ENCODE measurements around the gene PKDREJ. TPM values are rescaled to one million over a fixed set of nuclear protein-coding genes. Genes with fewer than 3 reads are reported as not detected.

PKDREJ gene
- total RNA-seq, 4 donors from 2014 or later: 0.27 TPM; not detected in 3

GRCh38 chr22:46224898-46225290 is 38.2 kb downstream of the PKDREJ start:
- Histone ChIP-seq H3K27me3 (no peaks in the 10 kb centered on the region), H3K27ac (no peak overlapping the region), H3K36me3 (peaks cover 0 to 28% (median 8%) of the 10 kb centered on the region in 4 donors), H3K9me3 (no peaks in the 10 kb centered on the region), H3K4me3 (no peak overlapping the region), H3K4me1 (no peaks in the 10 kb centered on the region)
- 85% methylated on average over 10 of the region's 10 CpGs; no CpG with 5 or more reads in 1 of the 2 donors for WGBS, 2 donors (ENCODE audit: low coverage in 1 of 2)
- intact Hi-C loops (cut with DNase I; ENCODE audit: low total_unique reads): no loop called here
- TF ChIP-seq POLR2A (IDR thresholded peaks at IDR 0.05) (no peak), POLR2AphosphoS5 (IDR thresholded peaks at IDR 0.05) (no peak), EP300 (IDR thresholded peaks at IDR 0.05; ENCODE audit: low read depth) (no peak), CTCF (IDR thresholded peaks at IDR 0.05) (no peak)
- in situ Hi-C loops (cut with MboI; ENCODE audit: low pct_ligation_motif_present in 1 of 4, low pct_unique_long_range_greater_than_20kb in 1 of 4, low sequenced_read_pairs in 3 of 4): no loop called here
- no peak for DNase-seq

- Histone ChIP-seq H3K27me3 (no peaks in the 10 kb centered on the region), H3K27ac (no peak overlapping the region), H3K4me3 (no peak overlapping the region), H3K4me1 (no peaks in the 10 kb centered on the region), H3K36me3 (peaks cover 0 to 32% (median 11%) of the 10 kb centered on the region in 4 donors), H3K9me3 (no peaks in the 10 kb centered on the region)
- no peak for TF ChIP-seq EP300 (IDR thresholded peaks at IDR 0.05; ENCODE audit: low read depth)
- TF ChIP-seq CTCF (IDR thresholded peaks at IDR 0.05): no peak
- TF ChIP-seq POLR2A (IDR thresholded peaks at IDR 0.05): no peak
- no peak for TF ChIP-seq POLR2AphosphoS5 (IDR thresholded peaks at IDR 0.05)
- intact Hi-C loops (cut with DNase I; ENCODE audit: low total_unique reads): no loop called here
- DNase-seq: no peak
- in situ Hi-C loops (cut with MboI; ENCODE audit: low pct_ligation_motif_present in 1 of 4, low pct_unique_long_range_greater_than_20kb in 1 of 4, low sequenced_read_pairs in 3 of 4): no loop called here
- 91% methylated on average over 23 of the region's 23 CpGs; no CpG with 5 or more reads in 1 of the 2 donors for WGBS, 2 donors (ENCODE audit: low coverage in 1 of 2)
Measured at GRCh38 chr22:46224044-46224897, 38.9 kb downstream of the PKDREJ start.

GRCh38 chr22:46220921-46221320 is 42.2 kb downstream of the PKDREJ start:
- Histone ChIP-seq H3K27me3 (no peaks in the 10 kb centered on the region), H3K27ac (no peak overlapping the region), H3K36me3 (peaks cover 0 to 55% (median 21%) of the 10 kb centered on the region in 4 donors), H3K4me3 (no peak overlapping the region), H3K9me3 (no peaks in the 10 kb centered on the region), H3K4me1 (no peaks in the 10 kb centered on the region)
- intact Hi-C loops (cut with DNase I; ENCODE audit: low total_unique reads): no loop called here
- no peak for TF ChIP-seq POLR2AphosphoS5 (IDR thresholded peaks at IDR 0.05)
- no peak for TF ChIP-seq POLR2A (IDR thresholded peaks at IDR 0.05)
- no peak for TF ChIP-seq CTCF (IDR thresholded peaks at IDR 0.05)
- no peak for TF ChIP-seq EP300 (IDR thresholded peaks at IDR 0.05; ENCODE audit: low read depth)
- WGBS, 2 donors (ENCODE audit: low coverage in 1 of 2): 84 to 87% methylated on average over 4 to 5 of the region's 5 CpGs
- no peak for DNase-seq
- in situ Hi-C loops (cut with MboI; ENCODE audit: low pct_ligation_motif_present in 1 of 4, low pct_unique_long_range_greater_than_20kb in 1 of 4, low sequenced_read_pairs in 3 of 4): no loop called here

GRCh38 chr22:46219636-46220035 is 43.5 kb downstream of the PKDREJ start:
- no peak for TF ChIP-seq POLR2A (IDR thresholded peaks at IDR 0.05)
- TF ChIP-seq EP300 (IDR thresholded peaks at IDR 0.05; ENCODE audit: low read depth): no peak
- TF ChIP-seq CTCF (IDR thresholded peaks at IDR 0.05): no peak
- TF ChIP-seq POLR2AphosphoS5 (IDR thresholded peaks at IDR 0.05): no peak
- no peak overlapping the region for H3K27ac ChIP-seq
- H3K36me3 ChIP-seq: peaks cover 0 to 65% (median 24%) of the 10 kb centered on the region in 4 donors

More at GRCh38 chr22:46219636-46220035, 43.5 kb downstream of the PKDREJ start:
- DNase-seq: no peak
- H3K9me3 ChIP-seq: no peaks in the 10 kb centered on the region
- intact Hi-C loops (cut with DNase I; ENCODE audit: low total_unique reads): loop anchor here (10.0 kb wide), 1 partner anchor 55 kb away; no protein-coding TSS in a partner anchor
- WGBS, 2 donors (ENCODE audit: low coverage in 1 of 2): 71 to 74% methylated on average over 3 to 10 of the region's 10 CpGs
- H3K4me3 ChIP-seq: no peak overlapping the region
- in situ Hi-C loops (cut with MboI; ENCODE audit: low pct_ligation_motif_present in 1 of 4, low pct_unique_long_range_greater_than_20kb in 1 of 4, low sequenced_read_pairs in 3 of 4): no loop called here
- no peaks in the 10 kb centered on the region for H3K27me3 ChIP-seq
- H3K4me1 ChIP-seq: no peaks in the 10 kb centered on the region
